ENCODE results near the gene ARHGAP24. TPM values are rescaled to one million over a fixed set of nuclear protein-coding genes. Genes with fewer than 3 reads are reported as not detected.
A peak's percentile ranks its signal among the peaks of the same experiment; 100 is the strongest.

Gene ARHGAP24
- 10 to 100 TPM; 13.7 to 35.5 (median 25.0) TPM for total RNA-seq
- 10 to 100 TPM in 1 of 2 donors, 1 to 10 TPM in 1; 6.7 to 16.8 TPM for polyA plus RNA-seq
- long read RNA-seq, donor 1, partial matches to known transcripts = 1 of 3 reads
- long read RNA-seq, donor 1, other reads (novel, unspliced or antisense) = 2 of 3 reads
- long read RNA-seq, donor 2, partial matches to known transcripts = 0 of 4 reads
- long read RNA-seq, donor 2, other reads (novel, unspliced or antisense) = 4 of 4 reads
- long read RNA-seq, donor 3, transcript ARHGAP24-202 (8 exons, 2,740 nt) = major isoform, 5 of 10 reads
- long read RNA-seq, donor 3, partial matches to known transcripts = 3 of 10 reads
- long read RNA-seq, donor 3, other reads (novel, unspliced or antisense) = 2 of 10 reads

DNA sequence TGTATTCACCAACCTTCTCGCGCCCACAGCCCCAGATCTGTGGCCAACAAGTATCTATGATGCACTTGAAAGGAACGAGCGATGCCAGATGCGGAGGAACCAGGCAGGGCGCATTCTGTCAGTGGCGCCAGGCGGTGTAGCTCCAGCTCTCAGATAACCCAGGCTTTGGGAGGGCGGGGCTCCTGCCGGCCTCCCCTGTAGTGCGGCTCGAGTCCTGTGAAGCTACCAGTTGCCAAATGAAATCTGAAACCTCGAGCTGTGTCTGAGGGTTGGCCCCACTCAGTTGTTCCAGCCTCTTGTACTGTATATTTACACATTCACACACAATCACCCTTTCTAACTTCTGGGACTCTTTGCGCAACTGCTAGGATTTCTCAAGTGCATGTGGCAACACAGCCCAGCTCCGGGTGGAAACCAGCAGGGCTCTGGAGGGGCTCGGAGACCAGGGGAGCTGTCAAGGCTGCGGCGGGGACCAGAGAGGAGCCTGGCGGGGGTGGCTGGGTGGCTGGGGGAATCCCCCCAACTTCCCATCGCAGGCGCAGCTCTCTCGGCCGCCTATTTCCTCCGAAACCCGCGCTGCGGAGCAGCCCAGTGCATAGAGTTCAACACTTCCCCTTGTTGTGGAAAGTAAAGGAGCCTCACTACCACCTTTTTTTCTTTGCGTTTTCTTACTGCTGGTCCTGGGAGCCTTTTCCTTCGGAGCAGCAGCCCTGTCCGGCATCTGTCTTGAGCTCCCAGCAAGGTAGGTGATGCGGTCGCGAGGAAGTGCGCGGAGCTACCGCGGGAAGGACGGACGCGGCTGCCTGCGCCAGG lies at the start of gene ARHGAP24:
Gene ARHGAP24, plus strand, starts transcription at position 333 of the 813 bp plus-strand sequence.
- H3K27ac ChIP-seq = peak within 1 kb of the TSS; percentile 30 to 87 (median 84)
- no peaks in the 10 kb centered on the region for H3K27me3 ChIP-seq
- no peaks in the 10 kb centered on the region for H3K36me3 ChIP-seq
- peak within 1 kb of the TSS; percentile 26 to 82 (median 69) for H3K4me3 ChIP-seq
- H3K9me3 ChIP-seq = no peaks in the 10 kb centered on the region
- H3K4me1 ChIP-seq = peaks cover 0 to 25% (median 8%) of the 10 kb centered on the region in 9 donors
- ATAC-seq (peak; percentile 95 to 99 (median 98)), DNase-seq (peak; percentile 82 to 83)
- TF ChIP-seq CTCF (IDR thresholded peaks at IDR 0.05) = peak in 2 of 9 donors; percentile 26 to 27
- WGBS, 2 donors = 2% methylated on average over 40 to 41 of the region's 41 CpGs
- intact Hi-C loops (cut with DNase I) = loop anchor here in 5 of 10 donors (5.0 to 10.0 kb wide), 4 partner anchors 43 to 272 kb away; no protein-coding TSS in a partner anchor

DNA sequence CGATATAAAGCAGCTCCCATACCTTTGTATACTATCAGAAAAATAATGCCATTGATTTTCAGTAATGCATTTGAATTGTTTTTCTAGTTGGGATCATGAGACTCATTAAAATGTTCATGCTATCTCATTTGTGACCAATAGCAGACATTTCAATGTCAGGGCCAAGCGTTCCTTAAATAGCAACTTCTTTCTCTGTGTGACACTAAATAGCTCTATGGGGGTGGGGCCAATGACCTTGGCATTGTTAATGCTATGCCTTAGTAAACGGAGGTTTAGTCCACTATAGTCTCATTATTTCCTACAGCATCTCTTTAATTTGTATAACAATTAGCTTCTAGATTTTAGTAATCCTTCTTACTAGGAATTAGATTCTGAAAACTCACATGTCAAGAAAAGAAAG lies 48.6 kb upstream of the ARHGAP24 start:
- Histone ChIP-seq H3K36me3 (no peaks in the 10 kb centered on the region), H3K4me1 (peaks cover 0 to 10% (median 4%) of the 10 kb centered on the region in 9 donors), H3K9me3 (no peaks in the 10 kb centered on the region), H3K4me3 (no peak overlapping the region), H3K27ac (peak overlapping the region in 5 of 10 donors; percentile 54 to 70 (median 59)), H3K27me3 (no peaks in the 10 kb centered on the region)
- ATAC-seq = peak in 7 of 8 donors; percentile 73 to 93 (median 83)
- intact Hi-C loops (cut with DNase I) = loop anchor here in 1 of 10 donors (10.0 kb wide), 1 partner anchor 318 kb away; no protein-coding TSS in a partner anchor
- DNase-seq = peak in 1 of 2 donors; percentile 56
- 53 to 56% methylated on average over 3 of the region's 3 CpGs for WGBS, 2 donors
- no peak for TF ChIP-seq CTCF (IDR thresholded peaks at IDR 0.05)

GRCh38 chr4:85427123-85427522 lies 47.8 kb upstream of the ARHGAP24 start:
- no peak for ATAC-seq
- H3K4me3 ChIP-seq = no peak overlapping the region
- peak overlapping the region in 3 of 10 donors; percentile 2 to 66 (median 49) for H3K27ac ChIP-seq
- H3K4me1 ChIP-seq = peaks cover 0 to 16% (median 7%) of the 10 kb centered on the region in 9 donors
- H3K36me3 ChIP-seq = no peaks in the 10 kb centered on the region
- H3K9me3 ChIP-seq = no peaks in the 10 kb centered on the region
- intact Hi-C loops (cut with DNase I) = loop anchor here in 1 of 10 donors (10.0 kb wide), 1 partner anchor 318 kb away; no protein-coding TSS in a partner anchor
- no peak for TF ChIP-seq CTCF (IDR thresholded peaks at IDR 0.05)
- no peaks in the 10 kb centered on the region for H3K27me3 ChIP-seq
- WGBS, 2 donors = 47 to 65% methylated on average over 1 of the region's 1 CpG
- no peak for DNase-seq

DNA sequence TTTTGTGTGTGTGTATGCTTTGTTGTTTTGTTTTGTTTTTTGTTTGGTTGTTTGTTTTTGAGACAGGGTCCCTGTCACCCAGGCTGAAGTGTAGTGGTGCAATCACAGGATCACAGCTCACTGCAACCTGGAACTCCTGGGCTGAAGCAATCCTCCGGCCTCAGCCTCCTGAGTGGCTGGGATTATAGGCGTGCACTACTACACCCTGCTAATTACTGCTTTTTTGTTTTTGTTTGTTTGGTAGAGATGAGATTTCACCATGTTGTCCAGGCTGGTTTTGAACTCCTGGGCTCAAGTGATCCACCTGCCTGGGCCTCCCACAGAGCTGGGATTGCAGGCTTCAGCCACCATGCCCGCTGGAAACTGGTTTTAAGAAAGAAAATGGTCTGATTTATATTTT lies 44.7 kb upstream of the ARHGAP24 start:
- Histone ChIP-seq H3K27me3 (no peaks in the 10 kb centered on the region), H3K9me3 (peaks cover 0 to 7% (median 0%) of the 10 kb centered on the region in 11 donors), H3K36me3 (no peaks in the 10 kb centered on the region), H3K4me1 (peaks cover 0 to 17% (median 7%) of the 10 kb centered on the region in 9 donors), H3K27ac (no peak overlapping the region), H3K4me3 (no peak overlapping the region)
- 89 to 98% methylated on average over 3 of the region's 3 CpGs for WGBS, 2 donors
- intact Hi-C loops (cut with DNase I) = loop anchor here in 1 of 10 donors (5.0 kb wide), 1 partner anchor 42 kb away; no protein-coding TSS in a partner anchor
- no peak for DNase-seq
- no peak for TF ChIP-seq CTCF (IDR thresholded peaks at IDR 0.05)
- no peak for ATAC-seq
